Left ventricle myocardium inferior (tissue), 1 donor: ENCODE data around the gene NAALADL2. TPM values are rescaled to one million over a fixed set of nuclear protein-coding genes. Genes with fewer than 3 reads are reported as not detected.

Experiments used
- DNase-seq: peaks from one replicate; pipeline ENCODE4 v3.0.0-alpha.2; 2020
- H3K27ac ChIP-seq: fragments of 200-600 bp; replicated peaks from 2 replicates; pipeline ENCODE4 v1.8.0; 2021
- H3K27me3 ChIP-seq: fragments of 200-600 bp; 2 replicates; pipeline ENCODE4 v1.8.0; 2021; ENCODE audit warnings: low read depth
- H3K36me3 ChIP-seq: fragments of 200-600 bp; 2 replicates; pipeline ENCODE4 v1.8.0; 2021
- H3K4me1 ChIP-seq: fragments of 200-600 bp; 2 replicates; pipeline ENCODE4 v1.8.0; 2021
- H3K4me3 ChIP-seq: fragments of 200-600 bp; 2 replicates; pipeline ENCODE4 v1.8.0; 2021; ENCODE audit warnings: mild to moderate bottlenecking, moderate library complexity
- H3K9me3 ChIP-seq: fragments of 200-600 bp; replicated peaks from 2 replicates; pipeline ENCODE4 v1.8.0; 2021
- intact Hi-C: fragments of 100-400 bp; cut with micrococcal nuclease; formaldehyde crosslinking; loops from one replicate; pipeline ENCODE4 v1.11.0; 2022
- total RNA-seq: library from RNA; stranded (reverse); fragmentation: NEBNext Ultra II Directional; extraction: Animal tissue kit (Norgen Biotek cat#: 25700); gene quantifications from one replicate; pipeline ENCODE4 v1.2.1, GENCODE V29; 2021
- TF ChIP-seq, protein P1 (sequence below): fragments of 200-600 bp; IDR thresholded peaks from 2 replicates; pipeline ENCODE4 v1.8.0; 2021; ENCODE audit warnings: antibody characterized with exemption, mild to moderate bottlenecking, borderline replicate concordance
- donor health status: DM: no; HTN: yes; CAD: no; lungs with severe emphysema.

Gene NAALADL2
- total RNA-seq, 1 donor from 2014 or later: 5.8 TPM

DNA sequence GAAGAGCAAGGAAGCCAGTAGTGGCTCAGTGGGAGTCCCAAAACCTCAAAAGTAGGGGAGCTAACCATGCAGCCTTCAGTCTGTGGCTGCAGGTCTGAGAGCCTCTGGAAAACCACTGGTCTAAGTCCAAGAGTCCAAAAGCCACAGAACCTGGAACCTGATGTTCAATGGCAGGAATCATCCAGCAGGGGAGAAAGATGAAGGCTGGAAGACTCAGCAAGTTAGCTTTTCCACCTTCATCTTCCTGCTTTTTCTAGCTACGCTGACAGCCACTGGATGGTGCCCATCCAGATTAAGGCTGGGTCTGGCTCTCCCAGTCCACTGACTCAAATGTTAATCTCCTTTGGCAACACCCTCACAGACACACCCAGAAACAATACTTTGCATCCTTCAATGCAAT, 626.3 kb downstream of the NAALADL2 start:
- no peak overlapping the region for H3K27ac ChIP-seq
- DNase-seq: no peak
- H3K36me3 ChIP-seq: no peaks in the 10 kb centered on the region
- no peaks in the 10 kb centered on the region for H3K4me1 ChIP-seq
- no peaks in the 10 kb centered on the region for H3K27me3 ChIP-seq
- H3K9me3 ChIP-seq: no peaks in the 10 kb centered on the region
- H3K4me3 ChIP-seq: no peak overlapping the region
- TF ChIP-seq, protein P1, sequence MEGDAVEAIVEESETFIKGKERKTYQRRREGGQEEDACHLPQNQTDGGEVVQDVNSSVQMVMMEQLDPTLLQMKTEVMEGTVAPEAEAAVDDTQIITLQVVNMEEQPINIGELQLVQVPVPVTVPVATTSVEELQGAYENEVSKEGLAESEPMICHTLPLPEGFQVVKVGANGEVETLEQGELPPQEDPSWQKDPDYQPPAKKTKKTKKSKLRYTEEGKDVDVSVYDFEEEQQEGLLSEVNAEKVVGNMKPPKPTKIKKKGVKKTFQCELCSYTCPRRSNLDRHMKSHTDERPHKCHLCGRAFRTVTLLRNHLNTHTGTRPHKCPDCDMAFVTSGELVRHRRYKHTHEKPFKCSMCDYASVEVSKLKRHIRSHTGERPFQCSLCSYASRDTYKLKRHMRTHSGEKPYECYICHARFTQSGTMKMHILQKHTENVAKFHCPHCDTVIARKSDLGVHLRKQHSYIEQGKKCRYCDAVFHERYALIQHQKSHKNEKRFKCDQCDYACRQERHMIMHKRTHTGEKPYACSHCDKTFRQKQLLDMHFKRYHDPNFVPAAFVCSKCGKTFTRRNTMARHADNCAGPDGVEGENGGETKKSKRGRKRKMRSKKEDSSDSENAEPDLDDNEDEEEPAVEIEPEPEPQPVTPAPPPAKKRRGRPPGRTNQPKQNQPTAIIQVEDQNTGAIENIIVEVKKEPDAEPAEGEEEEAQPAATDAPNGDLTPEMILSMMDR: no peak
- intact Hi-C loops: no loop called here

DNA sequence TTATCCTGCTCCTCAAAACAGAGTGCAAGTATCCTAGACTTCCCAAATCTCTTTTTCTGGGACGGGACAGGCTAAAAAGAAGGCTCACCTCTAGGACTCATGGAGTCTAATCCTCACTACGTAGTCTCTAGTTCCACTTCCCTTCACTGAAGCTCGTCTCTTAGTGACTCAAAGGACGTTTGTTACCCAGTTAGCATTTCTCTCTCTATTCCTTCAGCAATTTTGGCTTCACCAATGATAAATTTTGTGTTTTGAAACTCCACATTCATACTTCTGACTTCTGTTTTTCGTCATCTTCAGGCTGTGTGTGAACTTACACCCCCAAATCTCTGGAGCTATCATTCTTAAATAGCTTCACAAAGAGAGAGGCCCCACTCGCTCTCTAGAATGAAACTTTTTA, 627.1 kb downstream of the NAALADL2 start:
- TF ChIP-seq, protein P1: no peak
- DNase-seq: no peak
- Histone ChIP-seq H3K9me3 (no peaks in the 10 kb centered on the region), H3K27me3 (no peaks in the 10 kb centered on the region), H3K4me1 (no peaks in the 10 kb centered on the region), H3K4me3 (no peak overlapping the region), H3K36me3 (no peaks in the 10 kb centered on the region), H3K27ac (no peak overlapping the region)
- intact Hi-C loops: no loop called here

DNA sequence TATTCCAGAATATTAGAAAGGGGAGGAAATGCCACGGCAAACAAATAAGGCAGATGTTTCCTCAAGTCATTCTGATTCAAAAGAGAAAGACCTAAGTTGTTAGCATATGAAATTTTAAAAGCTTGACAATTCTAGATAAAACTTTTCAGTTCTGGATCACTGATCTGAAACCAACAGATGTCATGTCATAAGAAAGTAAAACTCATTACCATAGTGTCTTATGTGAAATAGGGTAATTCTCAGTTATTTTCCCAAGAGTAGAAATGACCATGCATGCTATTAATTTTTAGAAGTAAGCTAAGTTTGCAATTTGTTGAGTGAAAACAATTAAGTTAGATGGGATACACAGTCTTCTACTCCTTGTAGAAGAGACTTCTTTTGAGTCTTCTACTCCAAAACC, 630.3 kb downstream of the NAALADL2 start:
- Histone ChIP-seq H3K36me3 (no peaks in the 10 kb centered on the region), H3K27me3 (no peaks in the 10 kb centered on the region), H3K4me1 (no peaks in the 10 kb centered on the region), H3K4me3 (no peak overlapping the region), H3K9me3 (no peaks in the 10 kb centered on the region), H3K27ac (no peak overlapping the region)
- DNase-seq: no peak
- intact Hi-C loops: no loop called here
- TF ChIP-seq, protein P1: no peak

DNA sequence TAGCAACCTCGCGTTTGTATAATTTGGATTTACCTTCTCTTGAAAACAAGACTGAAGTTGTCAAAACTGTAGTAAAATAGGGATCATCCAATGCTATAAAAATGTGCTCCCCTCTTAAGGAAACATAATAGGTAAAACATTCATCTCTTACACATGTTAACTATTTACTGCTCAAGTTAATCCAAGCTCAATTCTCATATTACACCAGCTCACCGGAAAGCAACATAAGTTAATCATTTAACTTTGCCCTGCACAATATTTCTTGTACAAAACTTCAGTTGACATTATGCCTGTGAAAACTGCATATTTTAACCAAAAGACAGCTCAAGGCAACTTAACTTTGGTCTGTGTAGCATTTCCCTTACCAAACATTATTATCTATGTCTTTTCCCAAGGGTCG, 634.2 kb downstream of the NAALADL2 start:
- TF ChIP-seq, protein P1: no peak
- DNase-seq: no peak
- H3K4me1 ChIP-seq: no peaks in the 10 kb centered on the region
- H3K4me3 ChIP-seq: no peak overlapping the region
- H3K27me3 ChIP-seq: no peaks in the 10 kb centered on the region
- no peaks in the 10 kb centered on the region for H3K36me3 ChIP-seq
- intact Hi-C loops: no loop called here
- H3K27ac ChIP-seq: no peak overlapping the region
- H3K9me3 ChIP-seq: no peaks in the 10 kb centered on the region

DNA sequence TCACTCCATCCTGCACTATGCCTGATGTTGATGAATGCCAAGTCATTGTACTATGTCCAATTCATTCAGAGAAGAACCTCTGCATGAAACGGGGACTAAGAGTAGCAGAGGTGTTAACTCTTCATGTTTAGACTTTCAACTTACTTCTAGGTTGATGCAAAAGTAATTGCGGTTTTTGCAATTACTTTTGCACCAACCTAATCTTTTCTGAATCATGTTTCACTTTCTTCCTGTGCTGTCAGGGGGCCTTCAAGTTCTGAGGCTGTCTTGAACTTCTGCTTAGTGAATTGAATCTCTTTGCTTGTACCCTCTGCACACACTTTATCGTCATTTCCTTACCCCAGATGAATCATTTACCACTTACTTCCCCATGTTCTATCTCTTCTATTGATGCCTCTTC, 636.2 kb downstream of the NAALADL2 start:
- Histone ChIP-seq H3K27ac (no peak overlapping the region), H3K9me3 (no peaks in the 10 kb centered on the region), H3K27me3 (no peaks in the 10 kb centered on the region), H3K4me1 (no peaks in the 10 kb centered on the region), H3K36me3 (no peaks in the 10 kb centered on the region), H3K4me3 (no peak overlapping the region)
- DNase-seq: no peak
- TF ChIP-seq, protein P1: no peak
- intact Hi-C loops: no loop called here

DNA sequence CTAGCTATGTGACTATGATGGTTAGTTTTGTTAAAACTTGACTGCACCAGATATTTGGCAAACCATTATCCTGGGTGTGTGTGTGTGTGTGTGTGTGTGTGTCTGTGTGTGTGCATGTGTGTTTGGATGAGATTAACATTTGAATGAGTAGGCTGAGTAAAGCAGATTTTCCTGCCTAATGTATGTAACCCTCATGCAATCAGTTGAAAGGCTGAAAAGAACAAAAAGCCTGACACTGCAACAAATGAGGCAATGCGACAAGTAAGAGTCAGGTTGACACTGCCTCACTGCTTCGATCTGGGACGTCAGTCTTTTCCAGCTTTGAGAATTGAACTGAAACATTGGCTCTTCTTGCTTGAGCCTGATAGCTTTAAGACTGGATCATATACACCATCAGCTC, 643.0 kb downstream of the NAALADL2 start:
- intact Hi-C loops: no loop called here
- no peak overlapping the region for H3K27ac ChIP-seq
- H3K4me3 ChIP-seq: no peak overlapping the region
- H3K9me3 ChIP-seq: peaks cover 12% of the 10 kb centered on the region
- H3K27me3 ChIP-seq: no peaks in the 10 kb centered on the region
- no peaks in the 10 kb centered on the region for H3K4me1 ChIP-seq
- DNase-seq: no peak
- TF ChIP-seq, protein P1: no peak
- H3K36me3 ChIP-seq: no peaks in the 10 kb centered on the region
